Measurements from ENCODE around the gene CDC6. TPM values are rescaled to one million over a fixed set of nuclear protein-coding genes. Genes with fewer than 3 reads are reported as not detected.
A peak's percentile ranks its signal among the peaks of the same experiment; 100 is the strongest.

Gene CDC6
- total RNA-seq, 1 donor from 2014 or later: 3.7 TPM

DNA sequence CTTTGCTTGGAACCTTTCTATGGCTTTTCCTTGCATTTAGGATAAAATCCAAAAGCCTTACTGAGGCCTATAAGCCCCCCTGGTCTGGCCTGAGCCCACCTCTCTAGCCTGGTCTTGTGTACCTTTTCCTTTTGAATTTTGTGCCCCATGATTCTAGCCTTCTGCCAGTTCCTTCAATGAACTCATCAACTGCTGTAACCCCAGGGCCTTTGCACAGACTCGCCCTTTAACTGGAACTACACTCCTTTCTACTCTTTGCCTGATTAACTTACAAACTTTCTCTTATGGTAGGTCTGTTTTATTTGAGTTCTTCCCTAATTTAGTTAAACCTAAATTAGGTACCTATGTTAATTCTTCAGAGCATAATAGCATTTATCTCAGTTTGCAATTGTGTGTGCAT, 52.6 kb downstream of the CDC6 start:
- H3K27ac ChIP-seq: peak overlapping the region; percentile 97
- no peak overlapping the region for H3K4me3 ChIP-seq
- peaks cover 89% of the 10 kb centered on the region for H3K4me1 ChIP-seq
- no peak for DNase-seq (ENCODE audit: extremely low spot score in 2 of 2)
- intact Hi-C loops (cut with DNase I): no loop called here
- TF ChIP-seq, protein P1, sequence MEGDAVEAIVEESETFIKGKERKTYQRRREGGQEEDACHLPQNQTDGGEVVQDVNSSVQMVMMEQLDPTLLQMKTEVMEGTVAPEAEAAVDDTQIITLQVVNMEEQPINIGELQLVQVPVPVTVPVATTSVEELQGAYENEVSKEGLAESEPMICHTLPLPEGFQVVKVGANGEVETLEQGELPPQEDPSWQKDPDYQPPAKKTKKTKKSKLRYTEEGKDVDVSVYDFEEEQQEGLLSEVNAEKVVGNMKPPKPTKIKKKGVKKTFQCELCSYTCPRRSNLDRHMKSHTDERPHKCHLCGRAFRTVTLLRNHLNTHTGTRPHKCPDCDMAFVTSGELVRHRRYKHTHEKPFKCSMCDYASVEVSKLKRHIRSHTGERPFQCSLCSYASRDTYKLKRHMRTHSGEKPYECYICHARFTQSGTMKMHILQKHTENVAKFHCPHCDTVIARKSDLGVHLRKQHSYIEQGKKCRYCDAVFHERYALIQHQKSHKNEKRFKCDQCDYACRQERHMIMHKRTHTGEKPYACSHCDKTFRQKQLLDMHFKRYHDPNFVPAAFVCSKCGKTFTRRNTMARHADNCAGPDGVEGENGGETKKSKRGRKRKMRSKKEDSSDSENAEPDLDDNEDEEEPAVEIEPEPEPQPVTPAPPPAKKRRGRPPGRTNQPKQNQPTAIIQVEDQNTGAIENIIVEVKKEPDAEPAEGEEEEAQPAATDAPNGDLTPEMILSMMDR (IDR thresholded peaks at IDR 0.05): no peak
- TF ChIP-seq POLR2A (IDR thresholded peaks at IDR 0.05): no peak
- TF ChIP-seq POLR2AphosphoS5 (IDR thresholded peaks at IDR 0.05; ENCODE audit: insufficient read depth in 1 of 2, low read depth in 1 of 2): no peak
- no peaks in the 10 kb centered on the region for H3K27me3 ChIP-seq
- no peaks in the 10 kb centered on the region for H3K36me3 ChIP-seq
- no peaks in the 10 kb centered on the region for H3K9me3 ChIP-seq

DNA sequence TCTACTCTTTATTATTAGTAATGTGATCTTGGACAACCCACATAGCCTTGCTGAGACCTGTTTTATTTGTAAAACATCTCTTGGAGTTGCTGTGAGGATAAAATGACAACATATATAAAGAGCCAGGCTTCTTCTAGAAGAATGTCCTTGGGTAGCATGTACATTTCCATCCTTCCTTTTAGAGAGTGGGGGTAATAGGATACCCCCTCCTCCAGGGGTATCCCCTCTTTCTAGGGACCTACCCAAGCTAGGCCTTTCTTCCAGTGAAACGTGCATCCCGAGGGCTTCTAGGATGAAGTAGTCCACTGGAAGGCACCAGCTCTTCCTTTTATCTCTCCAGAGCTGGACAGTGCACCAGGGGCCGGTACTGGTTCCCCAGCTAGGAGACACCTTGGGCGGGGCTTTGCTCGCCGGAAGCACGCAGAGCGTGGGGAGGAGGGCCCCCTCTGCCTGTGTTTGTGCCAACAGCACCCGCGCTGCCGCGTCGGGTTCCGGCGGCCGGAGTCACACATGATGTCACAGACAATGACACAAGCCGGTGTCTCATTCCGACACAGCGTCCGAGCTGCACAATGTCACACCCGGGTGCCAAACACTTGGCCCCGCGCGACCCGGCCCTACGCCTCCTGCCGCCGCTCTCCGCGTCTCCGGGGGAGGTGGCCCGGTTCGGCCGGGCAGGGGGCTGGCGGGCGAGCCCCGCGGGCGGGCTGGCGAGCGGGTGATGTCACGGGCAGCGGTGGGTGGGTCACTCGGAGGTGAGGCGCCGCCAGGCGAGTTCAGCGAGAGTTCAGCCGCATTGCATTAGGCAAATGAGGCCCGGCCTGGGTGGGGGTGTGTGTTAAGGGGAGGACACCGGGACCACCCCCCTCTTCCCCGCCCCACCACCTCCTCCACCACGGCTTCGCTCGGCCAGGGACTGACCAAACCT, 53.5 kb downstream of the CDC6 start:
- Histone ChIP-seq H3K9me3 (no peaks in the 10 kb centered on the region), H3K36me3 (no peaks in the 10 kb centered on the region), H3K27ac (peak overlapping the region; percentile 97), H3K4me1 (peaks cover 89% of the 10 kb centered on the region), H3K4me3 (peak overlapping the region; percentile 76 to 78), H3K27me3 (no peaks in the 10 kb centered on the region)
- TF ChIP-seq POLR2A (IDR thresholded peaks at IDR 0.05): peak in 1 of 2 donors; percentile 54
- peak; percentile 77 to 87 for TF ChIP-seq POLR2AphosphoS5 (IDR thresholded peaks at IDR 0.05; ENCODE audit: insufficient read depth in 1 of 2, low read depth in 1 of 2)
- TF ChIP-seq, protein P1 (IDR thresholded peaks at IDR 0.05): peak in 1 of 3 experiments; percentile 14
- DNase-seq (ENCODE audit: extremely low spot score in 2 of 2): no peak
- intact Hi-C loops (cut with DNase I): no loop called here

DNA sequence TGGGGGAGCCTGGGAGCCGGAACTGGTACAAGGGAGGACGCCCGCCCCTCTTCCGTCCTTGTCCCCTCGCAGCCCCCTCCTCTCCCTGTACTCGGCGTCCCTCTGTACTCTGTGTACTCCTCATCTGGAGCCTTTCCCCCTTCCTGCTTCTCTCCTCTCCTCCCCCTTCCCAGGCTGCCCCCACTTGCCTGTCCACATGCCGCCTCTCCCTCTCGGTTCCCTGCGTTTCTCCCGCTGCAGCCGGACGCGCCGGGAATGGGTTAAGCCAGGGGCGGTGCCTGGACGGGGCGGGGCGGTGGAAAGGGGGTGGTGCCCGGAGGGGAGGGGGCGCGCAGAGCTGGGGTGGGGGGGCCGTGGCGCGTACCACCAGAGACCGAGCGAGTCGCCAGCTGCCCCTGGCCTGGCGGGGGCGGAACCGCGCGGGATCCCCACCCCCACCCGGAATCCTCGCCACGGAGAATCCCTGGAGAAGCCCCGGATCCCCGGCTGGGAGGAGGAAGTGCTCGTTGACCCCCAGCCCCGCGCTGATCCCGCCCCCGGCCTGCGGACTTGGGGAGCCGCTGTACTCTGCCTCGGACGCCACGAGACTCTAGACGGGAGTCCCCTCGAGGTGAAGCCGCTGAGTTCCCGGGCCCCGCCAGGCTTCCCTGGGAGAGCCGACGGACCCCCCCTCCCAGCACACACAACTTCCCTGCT, 54.3 kb downstream of the CDC6 start:
- Histone ChIP-seq H3K27ac (peak overlapping the region; percentile 97), H3K4me3 (peak overlapping the region; percentile 76 to 78), H3K4me1 (peaks cover 89% of the 10 kb centered on the region), H3K9me3 (no peaks in the 10 kb centered on the region), H3K36me3 (no peaks in the 10 kb centered on the region), H3K27me3 (no peaks in the 10 kb centered on the region)
- TF ChIP-seq POLR2AphosphoS5 (IDR thresholded peaks at IDR 0.05; ENCODE audit: insufficient read depth in 1 of 2, low read depth in 1 of 2) (peak in 1 of 2 donors; percentile 70), POLR2A (IDR thresholded peaks at IDR 0.05) (peak in 1 of 2 donors; percentile 55)
- TF ChIP-seq, protein P1 (IDR thresholded peaks at IDR 0.05): no peak
- DNase-seq (ENCODE audit: extremely low spot score in 2 of 2): no peak
- intact Hi-C loops (cut with DNase I): no loop called here

- intact Hi-C loops (cut with DNase I): no loop called here
- DNase-seq (ENCODE audit: extremely low spot score in 2 of 2): no peak
- Histone ChIP-seq H3K4me1 (peaks cover 89% of the 10 kb centered on the region), H3K9me3 (no peaks in the 10 kb centered on the region), H3K27me3 (no peaks in the 10 kb centered on the region), H3K4me3 (peak overlapping the region; percentile 76 to 78), H3K36me3 (no peaks in the 10 kb centered on the region), H3K27ac (peak overlapping the region; percentile 97)
- TF ChIP-seq POLR2AphosphoS5 (IDR thresholded peaks at IDR 0.05; ENCODE audit: insufficient read depth in 1 of 2, low read depth in 1 of 2) (no peak), POLR2A (IDR thresholded peaks at IDR 0.05) (no peak)
- TF ChIP-seq, protein P1 (IDR thresholded peaks at IDR 0.05): no peak
Observed at GRCh38 chr17:40342504-40343218, 55.0 kb downstream of the CDC6 start.
